Amygdala (tissue), 56 donors: ENCODE results near the gene SPATA33.
"Not testable (repeated sequence)": the region's sequence is repeated elsewhere in the genome, so short reads cannot be mapped to it uniquely, and the experiment has no call there.

ENCODE experiments used
- DNase-seq, 56 donors: peaks; one replicate each; lab custom pipeline; 2025; lab: John Stamatoyannopoulos, UW

SPATA33 gene

GRCh38 chr16:89658221-89658879 lies 714 bp downstream of the SPATA33 start:
- DNase-seq: no peak

DNA sequence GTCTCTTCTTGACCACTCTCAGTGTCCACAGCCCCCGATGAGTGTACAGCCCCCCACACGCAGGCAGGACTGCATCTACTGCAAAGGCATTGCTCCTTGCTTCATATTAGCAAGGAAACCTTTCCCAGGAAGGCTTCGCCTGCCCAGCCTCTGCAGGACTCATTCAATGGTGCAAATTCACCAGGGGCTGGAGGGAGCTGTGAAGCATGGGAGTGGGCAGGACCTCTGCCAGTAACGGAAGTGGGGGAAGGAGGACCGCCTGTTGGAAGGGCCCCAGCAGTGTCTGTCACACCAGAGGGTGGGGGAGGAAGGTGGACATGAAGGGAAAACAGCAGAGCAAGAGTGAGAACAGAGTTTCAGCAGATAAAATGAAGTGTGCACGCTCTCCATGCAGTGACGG lies 2.5 kb downstream of the SPATA33 start:
- DNase-seq: no peak

DNA sequence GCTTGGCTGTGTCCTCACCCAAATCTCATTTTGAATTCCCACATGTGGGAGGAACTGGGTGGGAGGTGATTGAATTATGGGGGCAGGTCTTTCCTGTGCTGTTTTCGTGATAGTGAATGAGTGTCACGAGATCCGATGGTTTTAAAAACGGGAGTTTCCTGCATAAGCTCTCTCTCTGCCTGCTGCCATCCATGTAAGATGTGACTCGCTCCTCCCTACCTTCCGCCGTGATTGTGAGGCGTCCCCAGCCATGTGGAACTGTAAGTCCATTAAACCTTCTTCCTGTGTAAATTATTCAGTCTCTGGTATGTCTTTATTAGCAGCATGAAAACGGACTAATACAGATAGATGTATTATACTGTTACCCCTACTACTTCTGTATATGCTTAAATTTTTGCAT lies 3.6 kb downstream of the SPATA33 start:
- DNase-seq: no peak

DNA sequence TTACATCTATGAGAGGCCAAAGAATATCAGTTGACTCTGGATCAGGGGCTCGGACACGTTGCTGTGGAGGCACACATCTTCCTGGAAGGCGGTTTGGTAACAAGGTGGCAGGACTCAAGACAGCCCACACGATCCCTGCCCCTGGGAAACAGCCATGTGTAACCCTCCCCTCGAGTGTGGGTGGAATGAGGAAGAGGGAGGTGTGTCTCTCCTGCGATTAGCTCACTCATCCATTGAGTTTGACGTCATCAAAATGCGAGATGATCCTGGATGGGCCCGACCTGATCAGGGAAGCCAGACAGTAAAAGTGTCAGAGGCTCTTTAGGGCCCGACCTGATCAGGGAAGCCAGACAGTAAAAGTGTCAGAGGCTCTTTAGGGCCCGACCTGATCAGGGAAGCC lies 6.6 kb downstream of the SPATA33 start:
- not testable (repeated sequence) for DNase-seq

GRCh38 chr16:89667000-89667399 lies 9.4 kb downstream of the SPATA33 start:
- DNase-seq: peak in 11 of 56 donors; percentile 14 to 59 (median 24)

GRCh38 chr16:89667633-89668032 lies 10.0 kb downstream of the SPATA33 start:
- DNase-seq: no peak

DNA sequence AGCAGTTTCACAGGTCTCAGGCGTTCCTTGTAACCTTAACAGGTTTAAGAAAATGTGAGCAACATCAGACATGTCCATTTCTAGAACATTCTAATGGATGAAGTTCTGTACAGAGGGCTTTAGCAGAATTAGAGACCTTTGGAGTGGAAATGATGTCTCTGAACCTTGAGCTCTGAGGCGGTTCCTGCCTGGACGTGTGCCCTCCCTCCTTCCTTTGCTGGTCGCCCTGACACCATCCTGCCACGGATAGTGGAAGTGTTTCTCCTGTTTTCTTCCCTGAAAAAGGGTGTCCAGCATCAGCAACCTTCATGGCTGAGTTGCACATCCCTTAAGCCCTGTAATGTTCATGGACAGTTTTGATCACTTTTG lies 11.1 kb downstream of the SPATA33 start:
- DNase-seq: no peak

GRCh38 chr16:89669755-89670154 lies 12.1 kb downstream of the SPATA33 start:
- DNase-seq: no peak

DNA sequence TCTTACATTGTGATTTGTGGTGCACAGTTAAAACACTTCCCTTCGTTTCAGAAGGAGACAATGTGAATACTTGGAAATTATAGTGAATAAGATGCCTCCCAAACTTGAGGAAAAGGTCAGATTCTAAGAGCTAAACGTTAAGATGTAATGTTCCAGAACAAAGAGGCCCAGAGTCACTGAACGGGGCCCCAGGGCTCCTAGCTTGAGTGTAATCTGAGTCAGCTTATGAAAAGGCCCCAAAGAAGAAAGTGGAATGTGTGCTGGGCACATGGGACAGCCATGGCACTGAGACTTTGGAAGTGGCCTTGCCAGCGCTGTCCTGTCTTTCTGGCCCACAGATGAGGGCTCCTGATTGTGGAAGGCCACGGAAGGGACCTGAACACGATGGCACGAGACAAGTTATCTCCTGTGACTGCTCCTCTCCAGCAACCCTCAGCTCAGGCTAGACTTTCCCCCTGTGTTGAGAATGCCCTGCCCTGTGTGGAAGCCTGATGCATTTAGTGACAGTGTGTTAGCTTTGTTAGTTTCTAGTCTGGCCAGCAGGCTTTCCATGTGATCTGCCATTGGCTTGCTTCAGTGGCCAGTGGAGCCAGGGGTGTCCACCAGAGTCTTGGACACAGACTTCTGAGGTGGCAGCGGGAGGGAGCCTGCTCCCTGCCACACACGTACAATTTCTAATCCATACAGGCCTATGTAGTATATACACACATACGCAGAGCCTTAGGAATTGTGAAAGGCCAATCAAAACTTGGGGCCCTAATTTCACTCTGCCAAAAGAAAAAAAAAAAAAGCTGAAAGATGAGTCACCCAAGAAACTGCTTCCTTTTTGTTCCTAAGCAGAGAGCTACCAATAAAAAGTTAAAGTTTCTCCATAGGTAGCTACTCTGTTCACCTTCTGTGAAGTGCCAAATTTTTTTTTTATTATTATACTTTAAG lies 13.1 kb downstream of the SPATA33 start:
- peak in 1 of 56 donors; percentile 26 for DNase-seq

DNA sequence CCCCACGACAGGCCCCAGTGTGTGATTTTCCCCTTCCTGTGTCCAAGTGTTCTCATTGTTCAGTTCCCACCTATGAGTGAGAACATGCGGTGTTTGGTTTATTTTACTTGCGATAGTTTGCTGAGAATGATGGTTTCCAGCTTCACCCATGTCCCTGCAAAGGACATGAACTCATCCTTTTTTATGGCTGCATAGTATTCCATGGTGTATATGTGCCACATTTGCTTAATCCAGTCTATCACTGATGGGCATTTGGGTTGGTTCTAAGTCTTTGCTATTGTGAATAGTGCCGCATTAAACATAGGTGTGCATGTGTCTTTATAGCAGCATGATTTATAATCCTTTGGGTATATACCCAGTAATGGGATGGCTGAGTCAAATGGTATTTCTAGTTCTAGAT lies 13.9 kb downstream of the SPATA33 start:
- DNase-seq: not testable (repeated sequence)

DNA sequence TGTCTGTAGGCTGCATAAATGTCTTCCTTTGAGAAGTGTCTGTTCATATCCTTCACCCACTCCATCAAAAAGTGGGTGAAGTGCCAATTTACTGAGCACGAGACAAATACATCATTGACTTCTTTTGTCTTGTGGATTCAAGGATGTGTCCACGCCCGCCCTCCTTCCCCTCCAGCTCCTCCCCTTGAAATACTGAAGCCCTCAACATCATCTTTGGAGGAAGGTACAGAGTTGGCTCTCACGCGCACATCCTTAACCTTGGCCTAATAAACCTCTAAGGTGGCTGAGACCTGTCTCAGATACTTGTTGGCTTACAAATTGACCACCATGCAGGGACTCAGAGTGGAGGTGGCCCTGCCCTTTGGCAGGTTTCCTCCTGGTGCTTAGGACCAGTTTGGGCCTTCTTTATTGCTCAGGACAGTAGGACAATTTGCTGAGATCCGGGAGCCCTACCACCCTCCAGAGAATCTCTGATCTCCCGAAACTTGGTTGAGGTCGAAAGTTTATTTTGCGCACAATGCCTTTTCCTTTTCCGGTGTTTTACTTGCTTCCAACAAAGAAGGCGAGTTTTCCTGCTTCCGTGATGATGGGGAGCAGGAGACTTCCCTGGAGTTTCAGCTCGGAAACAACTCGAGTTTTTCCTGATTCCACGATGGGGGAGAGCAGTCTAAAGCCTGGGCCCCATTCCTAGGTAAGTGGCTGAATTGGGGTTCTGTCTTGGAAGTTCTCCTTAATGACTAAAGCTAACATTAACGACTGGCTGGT lies 14.7 kb downstream of the SPATA33 start:
- no peak for DNase-seq

DNA sequence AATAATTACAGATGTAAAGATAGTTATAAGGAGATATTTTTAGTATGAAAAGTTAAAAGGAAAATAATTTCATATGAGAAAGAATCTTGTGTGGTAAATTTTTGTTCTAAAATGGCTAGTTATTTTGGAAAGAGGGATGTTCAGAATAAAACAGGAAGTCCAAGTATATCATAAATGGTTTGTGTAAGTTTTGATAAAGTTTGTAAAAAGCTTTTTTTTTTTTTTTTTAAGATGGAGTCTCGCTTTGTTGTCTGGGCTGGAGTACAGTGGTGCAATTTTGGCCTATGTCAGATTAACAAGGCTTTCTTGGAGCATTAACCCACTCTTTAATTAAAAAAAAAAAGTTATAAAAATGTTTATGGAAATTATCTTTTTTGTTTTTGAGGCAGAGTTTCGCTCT lies 20.6 kb downstream of the SPATA33 start:
- DNase-seq: no peak

- no peak for DNase-seq
These were observed 28.3 kb downstream of the SPATA33 start for GRCh38 chr16:89685916-89686315.

DNA sequence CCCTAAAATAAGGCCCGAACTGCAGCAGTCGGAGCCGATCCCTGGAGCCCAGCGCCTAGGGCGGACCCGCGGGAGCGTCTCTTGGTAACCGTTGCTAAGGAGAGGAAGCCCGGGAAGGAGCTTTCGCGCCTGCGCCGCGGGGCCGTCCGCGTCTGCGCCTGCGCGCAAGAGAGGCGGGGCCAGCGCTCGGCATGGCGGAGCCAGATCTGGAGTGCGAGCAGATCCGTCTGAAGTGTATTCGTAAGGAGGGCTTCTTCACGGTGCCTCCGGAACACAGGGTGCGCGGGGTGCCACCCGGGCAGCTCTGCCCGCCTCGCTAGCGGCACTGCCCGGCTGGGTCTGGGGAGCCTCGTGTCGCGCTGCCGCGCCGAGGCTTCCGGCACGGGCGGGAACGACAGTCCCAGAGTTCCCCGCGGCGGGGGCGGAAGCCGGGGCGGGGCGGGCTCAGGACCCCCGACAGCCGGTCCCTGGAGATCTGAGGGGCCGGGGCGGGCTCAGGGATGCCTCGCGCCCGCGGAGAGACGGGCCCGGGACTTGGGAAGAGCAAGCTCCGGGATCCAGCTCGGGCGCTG lies 29.0 kb downstream of the SPATA33 start, which contains the start of gene CDK10:
CDK10 (plus strand) TSS at position 170 of the 572 bp plus-strand sequence; CDS start at position 192, 22 bp downstream.
- DNase-seq: peak in 55 of 56 donors; percentile 39 to 94 (median 81)

- peak in 1 of 56 donors; percentile 64 for DNase-seq
These were observed 29.7 kb downstream of the SPATA33 start for GRCh38 chr16:89687092-89687940.

DNA sequence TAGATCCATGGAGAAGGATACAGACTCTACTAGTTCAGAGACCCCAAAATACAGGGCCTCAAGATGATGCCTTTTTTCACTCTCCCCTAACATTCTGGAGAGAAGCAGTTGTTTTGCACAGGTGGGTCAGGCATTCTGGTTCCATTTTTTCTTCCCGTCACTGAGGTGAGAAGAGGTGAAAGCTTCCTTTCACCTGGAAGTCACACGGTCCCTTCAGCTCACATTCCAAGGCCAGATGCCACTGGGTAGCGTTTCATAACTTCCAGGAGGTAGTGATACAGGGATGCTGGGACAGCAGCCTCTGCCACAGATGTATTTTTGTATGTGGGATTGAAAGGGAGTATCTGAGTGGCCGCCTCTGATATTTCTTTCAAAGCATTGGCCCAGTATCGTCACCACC lies 30.8 kb downstream of the SPATA33 start:
- DNase-seq: no peak

DNA sequence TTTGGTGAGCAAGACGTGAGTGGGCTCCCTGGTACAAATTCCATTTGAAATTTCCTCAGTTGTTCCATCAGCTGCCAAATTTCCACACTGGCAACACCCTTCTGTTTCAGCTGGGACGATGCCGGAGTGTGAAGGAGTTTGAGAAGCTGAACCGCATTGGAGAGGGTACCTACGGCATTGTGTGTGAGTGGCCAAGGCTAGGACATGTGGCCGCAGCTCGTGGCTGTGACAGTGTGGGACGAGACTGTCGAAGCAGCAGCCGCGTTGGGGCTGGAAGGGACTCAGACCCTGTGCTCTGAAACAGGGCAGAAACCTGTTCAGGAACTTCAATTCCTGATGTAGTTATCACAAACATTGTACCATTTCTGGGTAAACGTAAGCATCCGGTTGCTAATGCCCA lies 31.5 kb downstream of the SPATA33 start:
- no peak for DNase-seq

- DNase-seq: not testable (repeated sequence)
These were observed 32.0 kb downstream of the SPATA33 start for GRCh38 chr16:89689621-89690020.

GRCh38 chr16:89690392-89690901 lies 32.8 kb downstream of the SPATA33 start:
- no peak for DNase-seq
